Endothelial cell of umbilical vein (primary cell): Measurements from ENCODE around the gene SH2D6. TPM values are rescaled to one million over a fixed set of nuclear protein-coding genes. Genes with fewer than 3 reads are reported as not detected.

Experiments
- BruUV-seq: library from RNA; stranded (reverse); fragments of 400-500 nt; replicated peaks from 2 replicates; lab custom pipeline; 2021; lab: Mats Ljungman, UMichigan
- CTCF ChIA-PET: fragments of 300-600, 350-600 bp; sonication (Branson Sonifier 250); formaldehyde crosslinking; loops from one replicate; lab custom pipeline; 2021; ENCODE audit warnings: antibody characterized with exemption, inconsistent platforms; lab: Charles Lee
- POLR2A ChIA-PET: fragments of 300-600, 350-600 bp; sonication (Branson Sonifier 250); formaldehyde crosslinking; loops from one replicate; lab custom pipeline; 2021; ENCODE audit warnings: antibody characterized with exemption, inconsistent platforms; lab: Charles Lee
- DNase-seq: peaks from one replicate; pipeline ENCODE4 v3.0.0-alpha.2; 2011; ENCODE audit warnings: low read depth, low spot score
- FAIRE-seq: peaks from 2 replicates; lab custom pipeline; 2011; peaks lifted over from hg19 to GRCh38; lab: Jason Lieb, UNC
- H2AFZ ChIP-seq: 2 replicates; pipeline ENCODE4 v1.6.0; 2012; ENCODE audit warnings: low read depth, low read length, control low read depth, inconsistent platforms
- H3K27ac ChIP-seq: 2 replicates; pipeline ENCODE4 v1.5.1; 2011; ENCODE audit warnings: low read depth, mild to moderate bottlenecking, control low read depth, low read length, moderate library complexity; ENCODE audit not compliant: insufficient read depth
- H3K27me3 ChIP-seq, 2 experiments: 2 replicates each; pipeline versions ENCODE4 v1.6.0 to v1.6.1; 2011; ENCODE audit warnings: low read length in 2 of 2, mixed read lengths in 1 of 2; ENCODE audit not compliant: control insufficient read depth in 2 of 2, insufficient read depth in 2 of 2
- H3K36me3 ChIP-seq, 2 experiments: 2 replicates in 1 of 2; 3 replicates in 1 of 2; pipeline ENCODE4 v1.5.1; 2011; ENCODE audit warnings: low read length in 2 of 2, mild to moderate bottlenecking in 1 of 2, moderate library complexity in 1 of 2; ENCODE audit not compliant: control insufficient read depth in 2 of 2, insufficient read depth in 2 of 2; ENCODE audit errors: extremely low read depth in 1 of 2
- H3K4me1 ChIP-seq: 3 replicates; pipeline ENCODE4 v1.5.1; 2011; ENCODE audit warnings: mild to moderate bottlenecking, low read length; ENCODE audit not compliant: control insufficient read depth, insufficient read depth; ENCODE audit errors: extremely low read depth
- H3K4me2 ChIP-seq: 2 replicates; pipeline ENCODE4 v1.6.1; 2011; ENCODE audit warnings: low read length, control low read depth, mixed read lengths; ENCODE audit not compliant: insufficient read depth
- H3K4me3 ChIP-seq, 3 experiments: fragments of 200-600 bp in 1 of 3; sonication (generic), shearing (Covaris generic) in 1 of 3; replicated peaks in 1 of 3; 2 replicates each; pipeline ENCODE4 v1.5.1; 2011 to 2016; ENCODE audit warnings: control low read depth in 3 of 3, low read length in 3 of 3, mild to moderate bottlenecking in 2 of 3, inconsistent platforms in 1 of 3, low read depth in 1 of 3, moderate library complexity in 1 of 3; ENCODE audit not compliant: insufficient read depth in 1 of 3
- H3K79me2 ChIP-seq: 2 replicates; pipeline ENCODE4 v1.6.0; 2012; ENCODE audit warnings: low read length, inconsistent platforms; ENCODE audit not compliant: control insufficient read depth, insufficient read depth
- H3K9ac ChIP-seq: replicated peaks from 2 replicates; pipeline ENCODE3; 2011; ENCODE audit warnings: low read length, control low read depth; ENCODE audit not compliant: insufficient read depth; ENCODE audit errors: extremely low read depth
- H3K9me1 ChIP-seq: replicated peaks from 3 replicates; pipeline ENCODE4 v1.6.0; 2011; ENCODE audit warnings: mild to moderate bottlenecking, low read length; ENCODE audit not compliant: control insufficient read depth, insufficient read depth; ENCODE audit errors: extremely low read depth
- H3K9me3 ChIP-seq: replicated peaks from 2 replicates; pipeline ENCODE4 v1.5.1; 2012; ENCODE audit warnings: low read length, inconsistent platforms; ENCODE audit not compliant: control insufficient read depth, insufficient read depth
- H4K20me1 ChIP-seq: replicated peaks from 2 replicates; pipeline ENCODE3; 2011; ENCODE audit warnings: mild to moderate bottlenecking, low read length; ENCODE audit not compliant: control insufficient read depth, insufficient read depth; ENCODE audit errors: extremely low read depth
- EZH2 ChIP-seq: IDR thresholded peaks from 2 replicates; pipeline ENCODE4 v1.6.1; 2012; ENCODE audit warnings: borderline replicate concordance, low read depth, mild to moderate bottlenecking, moderate library complexity, low read length, inconsistent platforms; ENCODE audit not compliant: severe bottlenecking
- FOS ChIP-seq: IDR thresholded peaks from 2 replicates; pipeline ENCODE4 v1.6.1; 2011; ENCODE audit warnings: mild to moderate bottlenecking, low read length, moderate library complexity, borderline replicate concordance; ENCODE audit not compliant: insufficient read depth
- GATA2 ChIP-seq: IDR thresholded peaks from 2 replicates; pipeline ENCODE4 v1.7.0; 2011; ENCODE audit warnings: low read depth, mild to moderate bottlenecking, moderate library complexity, mixed read lengths, low read length; ENCODE audit not compliant: insufficient read length, insufficient read depth
- JUN ChIP-seq: IDR thresholded peaks from 2 replicates; pipeline ENCODE4 v1.6.1; 2011; ENCODE audit warnings: borderline replicate concordance, low read depth; ENCODE audit not compliant: insufficient read length, insufficient read depth
- MYC ChIP-seq: IDR thresholded peaks from one replicate; pipeline ENCODE4 v1.6.1; 2011; ENCODE audit warnings: mild to moderate bottlenecking, low read depth, low read length
- POLR2A ChIP-seq: IDR thresholded peaks from 2 replicates; pipeline ENCODE4 v1.6.1; 2012; ENCODE audit warnings: low read depth, mild to moderate bottlenecking, control low read depth, low read length
- POLR2AphosphoS5 ChIP-seq: IDR thresholded peaks from 2 replicates; pipeline ENCODE4 v1.6.1; 2012; ENCODE audit warnings: low read depth, mild to moderate bottlenecking, control low read depth, low read length, moderate library complexity; ENCODE audit not compliant: insufficient read depth
- dilution Hi-C: fragments of 300-500 bp; cut with MboI; formaldehyde crosslinking; loops from one replicate; pipeline ENCODE4 v1.15.0; 2019; ENCODE audit warnings: low sequenced_read_pairs; ENCODE audit not compliant: extremely low pct_ligation_motif_present
- intact Hi-C: fragments of 100-400 bp; cut with micrococcal nuclease; formaldehyde crosslinking; loops from one replicate; pipeline ENCODE4 v1.10.0; 2022
- polyA plus RNA-seq, 4 experiments: library from polyadenylated mRNA; depleted of rRNA in 3 of 4; stranded (reverse) in 3 of 4; unstranded in 1 of 4; fragments of >200 nt; gene quantifications; 2 replicates each; pipeline versions ENCODE4 v1.2.1 to v1.2.3, GENCODE V29; 2011 to 2012; ENCODE audit warnings: missing spikeins in 1 of 4
- total RNA-seq: library from RNA; stranded (reverse); gene quantifications from 2 replicates; pipeline ENCODE4 v1.2.3, GENCODE V29; 2021
- TF ChIP-seq, protein P1 (sequence below), 2 donors: IDR thresholded peaks; 1 replicate in 1 of 2; 2 replicates in 1 of 2; pipeline ENCODE4 v1.5.1; 2011; ENCODE audit warnings: low read length in 2 of 2, mild to moderate bottlenecking in 2 of 2, moderate library complexity in 2 of 2, control low read depth in 1 of 2, inconsistent platforms in 1 of 2, low read depth in 1 of 2; ENCODE audit not compliant: insufficient read depth in 1 of 2; ENCODE audit errors: extremely low read depth in 1 of 2
- TF ChIP-seq, protein P2 (sequence below): IDR thresholded peaks from 2 replicates; pipeline ENCODE4 v1.6.1; 2011; ENCODE audit not compliant: insufficient read depth, insufficient read length

Gene SH2D6
- total and polyA plus RNA-seq, 2 donors (not counting 3 experiments of a cell fraction or from before 2014, with no cell fraction given), result 0.53 TPM; not detected in 1

DNA sequence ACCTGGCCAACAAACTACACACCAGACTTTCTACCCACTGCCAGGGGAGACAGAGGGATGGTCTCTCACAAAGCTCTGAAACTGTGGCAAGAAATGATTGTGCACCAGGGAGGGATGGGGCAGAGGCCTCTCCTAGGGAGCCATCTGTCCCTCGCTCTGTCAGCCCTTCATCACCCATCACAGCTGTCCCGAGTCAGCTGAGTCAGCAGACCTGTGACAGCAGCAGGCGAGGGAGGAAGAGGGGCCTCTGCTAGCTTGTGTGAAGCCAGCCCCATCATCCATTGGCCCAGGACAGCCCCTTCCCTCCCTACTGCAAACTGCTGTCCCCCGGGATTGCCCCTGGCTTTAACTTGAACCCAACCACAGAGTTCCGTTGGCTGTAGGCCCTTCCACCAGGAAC lies 5.0 kb downstream of the SH2D6 start:
- Histone ChIP-seq H3K9me1 (no peaks in the 10 kb centered on the region), H3K27ac (no peak overlapping the region), H2AFZ (no peak overlapping the region), H3K9me3 (no peaks in the 10 kb centered on the region), H3K4me2 (no peak overlapping the region), H3K27me3 (no peaks in the 10 kb centered on the region), H3K4me3 (no peak overlapping the region), H3K79me2 (no peaks in the 10 kb centered on the region), H4K20me1 (no peaks in the 10 kb centered on the region), H3K9ac (no peak overlapping the region), H3K4me1 (peaks cover 9% of the 10 kb centered on the region), H3K36me3 (no peaks in the 10 kb centered on the region)
- CTCF ChIA-PET, result interaction anchor here (1.2 to 7.7 kb wide), 3 partner anchors 49 to 128 kb away, joined by 3 to 236 read pairs (median 5); partner anchors contain the start of gene MAT2A
- intact Hi-C loops, result loop anchor here (5.0 kb wide), 2 partner anchors 179 to 194 kb away; partner anchors contain the start of genes TMEM150A and USP39
- DNase-seq, result no peak
- no peak for FAIRE-seq
- BruUV-seq, result no TSS peak
- dilution Hi-C loops, result no loop called here
- POLR2A ChIA-PET, result interaction anchor here (2.7 kb wide), 1 partner anchor 115 kb away, joined by 8 read pairs; the partner anchor contains the start of gene MAT2A
- TF ChIP-seq, protein P1, sequence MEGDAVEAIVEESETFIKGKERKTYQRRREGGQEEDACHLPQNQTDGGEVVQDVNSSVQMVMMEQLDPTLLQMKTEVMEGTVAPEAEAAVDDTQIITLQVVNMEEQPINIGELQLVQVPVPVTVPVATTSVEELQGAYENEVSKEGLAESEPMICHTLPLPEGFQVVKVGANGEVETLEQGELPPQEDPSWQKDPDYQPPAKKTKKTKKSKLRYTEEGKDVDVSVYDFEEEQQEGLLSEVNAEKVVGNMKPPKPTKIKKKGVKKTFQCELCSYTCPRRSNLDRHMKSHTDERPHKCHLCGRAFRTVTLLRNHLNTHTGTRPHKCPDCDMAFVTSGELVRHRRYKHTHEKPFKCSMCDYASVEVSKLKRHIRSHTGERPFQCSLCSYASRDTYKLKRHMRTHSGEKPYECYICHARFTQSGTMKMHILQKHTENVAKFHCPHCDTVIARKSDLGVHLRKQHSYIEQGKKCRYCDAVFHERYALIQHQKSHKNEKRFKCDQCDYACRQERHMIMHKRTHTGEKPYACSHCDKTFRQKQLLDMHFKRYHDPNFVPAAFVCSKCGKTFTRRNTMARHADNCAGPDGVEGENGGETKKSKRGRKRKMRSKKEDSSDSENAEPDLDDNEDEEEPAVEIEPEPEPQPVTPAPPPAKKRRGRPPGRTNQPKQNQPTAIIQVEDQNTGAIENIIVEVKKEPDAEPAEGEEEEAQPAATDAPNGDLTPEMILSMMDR (IDR thresholded peaks at IDR 0.05; ENCODE audit: extremely low read depth in 1 of 2, insufficient read depth in 1 of 2, low read depth in 1 of 2, low read length in 2 of 2), result no peak
- TF ChIP-seq MYC (no peak), POLR2AphosphoS5 (no peak), GATA2 (no peak), FOS (no peak), EZH2 (no peak), POLR2A (no peak), JUN (no peak)
- TF ChIP-seq, protein P2, sequence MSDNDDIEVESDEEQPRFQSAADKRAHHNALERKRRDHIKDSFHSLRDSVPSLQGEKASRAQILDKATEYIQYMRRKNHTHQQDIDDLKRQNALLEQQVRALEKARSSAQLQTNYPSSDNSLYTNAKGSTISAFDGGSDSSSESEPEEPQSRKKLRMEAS, result no peak
